Measurements from ENCODE around the gene GNB1L. TPM values are rescaled to one million over a fixed set of nuclear protein-coding genes. Genes with fewer than 3 reads are reported as not detected.

Gene GNB1L
- total RNA-seq, 1 donor from 2014 or later: 9.9 TPM

GRCh38 chr22:19746726-19747125 lies 107.9 kb downstream of the GNB1L start:
- no peak for TF ChIP-seq CTCF (IDR thresholded peaks at IDR 0.05; ENCODE audit: unreplicated experiment)
- Mint-ChIP-seq H3K4me1 (peaks cover 5% of the 10 kb centered on the region), H3K9me3 (no peaks in the 10 kb centered on the region), H3K27ac (no peak overlapping the region), H3K4me3 (no peak overlapping the region), H3K27me3 (ENCODE audit: low read depth) (peaks cover 16% of the 10 kb centered on the region), H3K36me3 (no peaks in the 10 kb centered on the region)
- no peak for DNase-seq (ENCODE audit: low spot score in 2 of 2, unreplicated experiment in 2 of 2)

- no peak overlapping the region for H3K4me3 Mint-ChIP-seq
- H3K4me1 Mint-ChIP-seq: no peaks in the 10 kb centered on the region
- DNase-seq (ENCODE audit: low spot score in 2 of 2, unreplicated experiment in 2 of 2): no peak
- H3K36me3 Mint-ChIP-seq: no peaks in the 10 kb centered on the region
- peaks cover 11% of the 10 kb centered on the region for H3K27me3 Mint-ChIP-seq (ENCODE audit: low read depth)
- no peaks in the 10 kb centered on the region for H3K9me3 Mint-ChIP-seq
- H3K27ac Mint-ChIP-seq: no peak overlapping the region
- TF ChIP-seq CTCF (IDR thresholded peaks at IDR 0.05; ENCODE audit: unreplicated experiment): no peak
Measured at GRCh38 chr22:19745155-19746101, 109.2 kb downstream of the GNB1L start.

GRCh38 chr22:19744350-19745006 lies 110.2 kb downstream of the GNB1L start:
- no peaks in the 10 kb centered on the region for H3K4me1 Mint-ChIP-seq
- H3K36me3 Mint-ChIP-seq: no peaks in the 10 kb centered on the region
- no peaks in the 10 kb centered on the region for H3K9me3 Mint-ChIP-seq
- DNase-seq (ENCODE audit: low spot score in 2 of 2, unreplicated experiment in 2 of 2): no peak
- peaks cover 11% of the 10 kb centered on the region for H3K27me3 Mint-ChIP-seq (ENCODE audit: low read depth)
- H3K27ac Mint-ChIP-seq: no peak overlapping the region
- no peak for TF ChIP-seq CTCF (IDR thresholded peaks at IDR 0.05; ENCODE audit: unreplicated experiment)
- H3K4me3 Mint-ChIP-seq: no peak overlapping the region

- H3K36me3 Mint-ChIP-seq: no peaks in the 10 kb centered on the region
- no peak for TF ChIP-seq CTCF (IDR thresholded peaks at IDR 0.05; ENCODE audit: unreplicated experiment)
- H3K4me3 Mint-ChIP-seq: no peak overlapping the region
- no peaks in the 10 kb centered on the region for H3K9me3 Mint-ChIP-seq
- no peak for DNase-seq (ENCODE audit: low spot score in 2 of 2, unreplicated experiment in 2 of 2)
- no peak overlapping the region for H3K27ac Mint-ChIP-seq
- H3K4me1 Mint-ChIP-seq: no peaks in the 10 kb centered on the region
- H3K27me3 Mint-ChIP-seq (ENCODE audit: low read depth): peaks cover 6% of the 10 kb centered on the region
Measured at GRCh38 chr22:19743651-19744050, 111.0 kb downstream of the GNB1L start.

GRCh38 chr22:19743081-19743480 lies 111.6 kb downstream of the GNB1L start:
- H3K4me1 Mint-ChIP-seq: no peaks in the 10 kb centered on the region

More at GRCh38 chr22:19743081-19743480, 111.6 kb downstream of the GNB1L start:
- no peak for TF ChIP-seq CTCF (IDR thresholded peaks at IDR 0.05; ENCODE audit: unreplicated experiment)
- H3K9me3 Mint-ChIP-seq: no peaks in the 10 kb centered on the region
- H3K27ac Mint-ChIP-seq: no peak overlapping the region
- H3K36me3 Mint-ChIP-seq: no peaks in the 10 kb centered on the region
- H3K27me3 Mint-ChIP-seq (ENCODE audit: low read depth): peaks cover 1% of the 10 kb centered on the region
- H3K4me3 Mint-ChIP-seq: no peak overlapping the region
- no peak for DNase-seq (ENCODE audit: low spot score in 2 of 2, unreplicated experiment in 2 of 2)

All from mesothelial cell of epicardium (in vitro differentiated cells).